Uterus (tissue), 4 donors: ENCODE results near the gene GPR37L1. TPM values are rescaled to one million over a fixed set of nuclear protein-coding genes. Genes with fewer than 3 reads are reported as not detected.

Experiments
- DNase-seq, 2 donors: peaks; one replicate each; pipeline ENCODE4 v3.0.0-alpha.2; 2019 to 2020
- H3K27ac ChIP-seq, 2 donors: fragments of 200-600 bp; sonication (generic); 1 replicate in 1 of 2; 2 replicates in 1 of 2; pipeline ENCODE4 v1.5.1; 2016 to 2018
- H3K27me3 ChIP-seq, 2 donors: fragments of 200-600 bp; sonication (generic); one replicate each; pipeline ENCODE4 v1.5.1; 2018 to 2019; ENCODE audit warnings: control low read depth in 1 of 2
- H3K36me3 ChIP-seq, 2 donors: fragments of 200-600 bp; sonication (generic); one replicate each; pipeline ENCODE4 v1.5.1; 2019; ENCODE audit warnings: control low read depth in 1 of 2
- H3K4me1 ChIP-seq, 2 donors: fragments of 200-600 bp; sonication (generic); one replicate each; pipeline ENCODE4 v1.5.1; 2018 to 2019; ENCODE audit warnings: control low read depth in 1 of 2
- H3K4me3 ChIP-seq, 2 donors: fragments of 200-600 bp; sonication (generic); 1 replicate in 1 of 2; 2 replicates in 1 of 2; pipeline ENCODE4 v1.5.1; 2018 to 2019; ENCODE audit warnings: mild to moderate bottlenecking in 1 of 2
- H3K9me3 ChIP-seq, 2 donors: fragments of 200-600 bp; sonication (generic); one replicate each; pipeline ENCODE4 v1.5.1; 2019; ENCODE audit warnings: control low read depth in 1 of 2
- CTCF ChIP-seq, 4 experiments: fragments of 200-600 bp in 2 of 4; fragments of 450-650 bp in 2 of 4; sonication (generic) in 2 of 4; IDR thresholded peaks; one replicate each; pipeline ENCODE4 v1.5.1; 2016 to 2019; ENCODE audit warnings: antibody characterized with exemption in 4 of 4, mild to moderate bottlenecking in 2 of 4, moderate library complexity in 1 of 4
- POLR2A ChIP-seq, 2 donors: fragments of 450-650 bp; IDR thresholded peaks; one replicate each; pipeline ENCODE4 v1.6.1; 2016; ENCODE audit warnings: antibody characterized with exemption in 2 of 2, mild to moderate bottlenecking in 1 of 2, moderate library complexity in 1 of 2
- intact Hi-C: fragments of 100-400 bp; cut with DNase I; formaldehyde crosslinking; loops from one replicate; pipeline ENCODE4 v1.15.1; 2023; ENCODE audit warnings: low total_unique reads
- total RNA-seq, 4 donors: library from RNA; depleted of rRNA in 3 of 4; stranded (reverse); fragments of >200 nt in 3 of 4; gene quantifications; one replicate each; pipeline versions ENCODE4 v1.1.0 to v1.2.4, GENCODE V29; 2014 to 2023
- donor health status: DM: yes; HTN: yes; CAD: no.

The GPR37L1 gene
- total RNA-seq, 4 donors from 2014 or later: 0.09 to 0.21 TPM; not detected in 2

GRCh38 chr1:202162418-202163280 lies 39.9 kb downstream of the GPR37L1 start:
- no peak for TF ChIP-seq CTCF (IDR thresholded peaks at IDR 0.05)
- no peak for TF ChIP-seq POLR2A (IDR thresholded peaks at IDR 0.05)
- no peak overlapping the region for H3K27ac ChIP-seq
- H3K36me3 ChIP-seq: no peaks in the 10 kb centered on the region
- H3K4me1 ChIP-seq: no peaks in the 10 kb centered on the region
- H3K27me3 ChIP-seq: no peaks in the 10 kb centered on the region
- intact Hi-C loops: no loop called here
- no peak for DNase-seq
- H3K9me3 ChIP-seq: no peaks in the 10 kb centered on the region
- no peak overlapping the region for H3K4me3 ChIP-seq

- H3K27ac ChIP-seq: no peak overlapping the region
- no peaks in the 10 kb centered on the region for H3K27me3 ChIP-seq
- intact Hi-C loops: no loop called here
- no peaks in the 10 kb centered on the region for H3K4me1 ChIP-seq
- no peaks in the 10 kb centered on the region for H3K36me3 ChIP-seq
- no peak overlapping the region for H3K4me3 ChIP-seq
- TF ChIP-seq POLR2A (IDR thresholded peaks at IDR 0.05) (no peak), CTCF (IDR thresholded peaks at IDR 0.05) (no peak)
- H3K9me3 ChIP-seq: no peaks in the 10 kb centered on the region
- no peak for DNase-seq
These were observed 40.9 kb downstream of the GPR37L1 start for GRCh38 chr1:202163281-202164270.

GRCh38 chr1:202164271-202165037 lies 41.7 kb downstream of the GPR37L1 start:
- no peak for DNase-seq
- no peak for TF ChIP-seq CTCF (IDR thresholded peaks at IDR 0.05)
- no peak for TF ChIP-seq POLR2A (IDR thresholded peaks at IDR 0.05)
- H3K27ac ChIP-seq: no peak overlapping the region

GRCh38 chr1:202165267-202165941 lies 42.7 kb downstream of the GPR37L1 start:
- DNase-seq: no peak
- no peak overlapping the region for H3K27ac ChIP-seq
- no peak overlapping the region for H3K4me3 ChIP-seq
- no peaks in the 10 kb centered on the region for H3K4me1 ChIP-seq
- intact Hi-C loops: no loop called here
- H3K27me3 ChIP-seq: no peaks in the 10 kb centered on the region
- no peaks in the 10 kb centered on the region for H3K9me3 ChIP-seq
- no peak for TF ChIP-seq CTCF (IDR thresholded peaks at IDR 0.05)
- TF ChIP-seq POLR2A (IDR thresholded peaks at IDR 0.05): no peak
- H3K36me3 ChIP-seq: no peaks in the 10 kb centered on the region

More at GRCh38 chr1:202164271-202165037, 41.7 kb downstream of the GPR37L1 start:
- no peaks in the 10 kb centered on the region for H3K4me1 ChIP-seq
- no peaks in the 10 kb centered on the region for H3K9me3 ChIP-seq
- no peaks in the 10 kb centered on the region for H3K27me3 ChIP-seq
- no peak overlapping the region for H3K4me3 ChIP-seq
- H3K36me3 ChIP-seq: no peaks in the 10 kb centered on the region
- intact Hi-C loops: no loop called here
